ENCODE data around the gene AKIRIN1.

DNA sequence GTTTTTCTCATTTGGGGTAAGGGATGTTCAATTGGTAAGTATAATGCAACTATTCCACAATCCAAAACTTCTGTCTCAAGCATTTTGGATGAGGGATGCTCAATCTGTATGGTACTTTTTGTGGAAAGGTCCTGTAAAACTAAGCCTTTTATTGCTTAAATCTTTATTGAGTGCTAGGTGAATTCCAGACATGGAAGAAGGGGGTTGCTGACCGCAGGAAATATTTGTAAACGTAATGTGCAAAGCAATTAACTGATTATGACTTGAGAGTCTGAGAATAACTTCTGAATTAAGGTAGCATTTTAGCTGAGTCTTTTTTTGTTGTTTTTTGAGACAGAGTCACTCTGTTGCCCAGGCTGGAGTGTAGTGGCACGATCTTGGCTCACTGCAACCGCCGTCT, 3.1 kb downstream of the AKIRIN1 start:
- TF ChIP-seq, protein P1, sequence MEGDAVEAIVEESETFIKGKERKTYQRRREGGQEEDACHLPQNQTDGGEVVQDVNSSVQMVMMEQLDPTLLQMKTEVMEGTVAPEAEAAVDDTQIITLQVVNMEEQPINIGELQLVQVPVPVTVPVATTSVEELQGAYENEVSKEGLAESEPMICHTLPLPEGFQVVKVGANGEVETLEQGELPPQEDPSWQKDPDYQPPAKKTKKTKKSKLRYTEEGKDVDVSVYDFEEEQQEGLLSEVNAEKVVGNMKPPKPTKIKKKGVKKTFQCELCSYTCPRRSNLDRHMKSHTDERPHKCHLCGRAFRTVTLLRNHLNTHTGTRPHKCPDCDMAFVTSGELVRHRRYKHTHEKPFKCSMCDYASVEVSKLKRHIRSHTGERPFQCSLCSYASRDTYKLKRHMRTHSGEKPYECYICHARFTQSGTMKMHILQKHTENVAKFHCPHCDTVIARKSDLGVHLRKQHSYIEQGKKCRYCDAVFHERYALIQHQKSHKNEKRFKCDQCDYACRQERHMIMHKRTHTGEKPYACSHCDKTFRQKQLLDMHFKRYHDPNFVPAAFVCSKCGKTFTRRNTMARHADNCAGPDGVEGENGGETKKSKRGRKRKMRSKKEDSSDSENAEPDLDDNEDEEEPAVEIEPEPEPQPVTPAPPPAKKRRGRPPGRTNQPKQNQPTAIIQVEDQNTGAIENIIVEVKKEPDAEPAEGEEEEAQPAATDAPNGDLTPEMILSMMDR (IDR thresholded peaks at IDR 0.05; ENCODE audit: extremely low read depth in 1 of 2, insufficient read depth in 1 of 2, low read depth in 1 of 2, low read length in 2 of 2) = no peak
- TF ChIP-seq, protein P2, sequence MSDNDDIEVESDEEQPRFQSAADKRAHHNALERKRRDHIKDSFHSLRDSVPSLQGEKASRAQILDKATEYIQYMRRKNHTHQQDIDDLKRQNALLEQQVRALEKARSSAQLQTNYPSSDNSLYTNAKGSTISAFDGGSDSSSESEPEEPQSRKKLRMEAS (IDR thresholded peaks at IDR 0.05; ENCODE audit: insufficient read depth, insufficient read length) = no peak
- TF ChIP-seq POLR2A (IDR thresholded peaks at IDR 0.05; ENCODE audit: low read depth, low read length) (no peak), POLR2AphosphoS5 (IDR thresholded peaks at IDR 0.05; ENCODE audit: insufficient read depth, low read depth, low read length) (no peak), EZH2 (IDR thresholded peaks at IDR 0.05; ENCODE audit: borderline replicate concordance, low read depth, low read length, severe bottlenecking) (no peak), JUN (IDR thresholded peaks at IDR 0.05; ENCODE audit: borderline replicate concordance, insufficient read depth, insufficient read length, low read depth) (no peak), MYC (IDR thresholded peaks at IDR 0.05; ENCODE audit: low read depth, low read length) (no peak), FOS (IDR thresholded peaks at IDR 0.05; ENCODE audit: borderline replicate concordance, insufficient read depth, low read length) (no peak)
